Endodermal cell (in vitro differentiated cells): ENCODE measurements around the gene CCRL2. TPM values are rescaled to one million over a fixed set of nuclear protein-coding genes. Genes with fewer than 3 reads are reported as not detected.

Experiments used
- DNase-seq: peaks from one replicate; pipeline ENCODE4 v3.0.0-alpha.2; 2017
- H3K27ac ChIP-seq: 2 replicates; pipeline ENCODE4 v1.5.1; 2013; ENCODE audit warnings: mild to moderate bottlenecking, low read depth, low read length, moderate library complexity
- H3K27me3 ChIP-seq: 2 replicates; pipeline ENCODE4 v1.6.1; 2013; ENCODE audit warnings: mild to moderate bottlenecking, low read length, moderate library complexity; ENCODE audit not compliant: insufficient read depth, control insufficient read depth, poor library complexity, severe bottlenecking
- H3K36me3 ChIP-seq: 2 replicates; pipeline ENCODE4 v1.7.0; 2013; ENCODE audit warnings: mild to moderate bottlenecking, low read length, moderate library complexity; ENCODE audit not compliant: control insufficient read depth, insufficient read depth
- H3K4me1 ChIP-seq: one replicate; pipeline ENCODE4 v1.7.0; 2013; ENCODE audit warnings: low read length; ENCODE audit not compliant: control insufficient read depth, insufficient read depth
- H3K4me3 ChIP-seq: 2 replicates; pipeline ENCODE4 v1.5.1; 2013; ENCODE audit warnings: mild to moderate bottlenecking, low read length, moderate library complexity
- H3K9ac ChIP-seq: 2 replicates; pipeline ENCODE4 v1.6.1; 2013; ENCODE audit warnings: mild to moderate bottlenecking, low read length, moderate library complexity; ENCODE audit not compliant: poor library complexity, severe bottlenecking; ENCODE audit errors: extremely low read depth
- H3K9me3 ChIP-seq: 2 replicates; pipeline ENCODE4 v1.6.1; 2013; ENCODE audit warnings: mild to moderate bottlenecking, low read length, moderate library complexity; ENCODE audit not compliant: control insufficient read depth
- H3K27ac Mint-ChIP-seq: 2 replicates; pipeline ENCODE4 v1.8.0; 2020; ENCODE audit warnings: mixed read lengths
- H3K27me3 Mint-ChIP-seq: 2 replicates; pipeline ENCODE4 v1.8.0; 2021; ENCODE audit warnings: mild to moderate bottlenecking, mixed read lengths; ENCODE audit not compliant: insufficient read depth
- H3K36me3 Mint-ChIP-seq: 2 replicates; pipeline ENCODE4 v1.8.0; 2020; ENCODE audit warnings: low read depth, mixed read lengths
- H3K4me1 Mint-ChIP-seq: 2 replicates; pipeline ENCODE4 v1.8.0; 2020; ENCODE audit warnings: mixed read lengths
- H3K4me3 Mint-ChIP-seq: 2 replicates; pipeline ENCODE4 v1.8.0; 2020; ENCODE audit warnings: mild to moderate bottlenecking, moderate library complexity, mixed read lengths
- H3K9me3 Mint-ChIP-seq: 2 replicates; pipeline ENCODE4 v1.8.0; 2020; ENCODE audit warnings: mild to moderate bottlenecking, mixed read lengths
- WGBS, 2 experiments: methylation state at CpG; one replicate each; pipeline versions ENCODE4 v1.1.5 to v1.1.7; 2013; ENCODE audit warnings: missing lambda C conversion rate in 2 of 2, mixed read lengths in 1 of 2; ENCODE audit not compliant: insufficient coverage in 1 of 2, insufficient read length in 1 of 2; 5-methylcytosine and 5-hydroxymethylcytosine counted together
- total RNA-seq, 2 donors: library from RNA; stranded (reverse); fragmentation: NEBNext Ultra II Directional in 1 of 2; extraction: Animal tissue kit (Norgen Biotek cat#: 25700) in 1 of 2; gene quantifications; 2 replicates in 1 of 2; 3 replicates in 1 of 2; pipeline ENCODE4 v1.2.1, GENCODE V29; 2021
- TF ChIP-seq, protein P1 (sequence below): fragments of 200-600 bp; sonication (generic); conservative IDR thresholded peaks from 2 replicates; pipeline ENCODE4 v1.5.0; 2021; ENCODE audit warnings: antibody characterized with exemption, mild to moderate bottlenecking

The CCRL2 gene
- total RNA-seq, 2 donors from 2014 or later: not detected

DNA sequence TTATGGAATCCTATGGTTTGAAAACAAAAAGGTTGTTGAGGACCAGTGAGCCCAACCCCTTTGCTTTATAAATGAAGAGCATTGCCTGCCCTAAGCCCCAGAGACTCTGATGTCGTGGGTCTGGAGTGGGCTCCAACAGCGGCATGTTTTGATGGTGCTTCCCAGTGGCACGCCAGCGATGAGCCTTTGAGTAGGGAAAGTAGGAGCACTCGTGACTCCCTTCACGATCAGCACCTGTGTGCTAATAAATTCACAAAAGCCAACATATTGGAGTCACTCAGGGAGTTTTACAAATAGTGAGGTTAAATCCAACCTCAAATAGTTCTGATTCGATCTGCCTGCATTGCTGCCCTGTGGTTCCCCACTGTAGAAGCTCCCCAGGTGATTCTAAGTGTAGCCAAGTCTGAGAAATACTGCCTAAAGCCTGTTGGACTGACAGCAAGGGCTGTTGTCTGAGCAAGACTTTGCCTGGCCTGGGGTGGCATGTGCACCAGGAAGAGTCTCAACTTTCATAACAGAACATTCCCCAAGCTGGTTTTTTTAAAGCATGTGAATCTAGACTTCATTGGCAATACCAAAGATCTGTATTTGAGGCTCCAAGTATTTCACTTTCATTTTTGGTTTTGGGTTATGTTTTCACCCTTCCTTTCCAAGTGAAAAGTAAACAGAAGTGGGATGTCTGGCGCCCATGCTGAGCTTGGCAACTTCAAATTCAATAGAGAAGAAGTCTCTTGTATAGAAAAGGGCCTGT, 26.4 kb upstream of the CCRL2 start:
- Histone ChIP-seq H3K4me3 (no peak overlapping the region), H3K27ac (no peak overlapping the region), H3K27me3 (no peaks in the 10 kb centered on the region), H3K9me3 (no peaks in the 10 kb centered on the region), H3K4me1 (peaks cover 16% of the 10 kb centered on the region), H3K36me3 (no peaks in the 10 kb centered on the region), H3K9ac (no peak overlapping the region)
- DNase-seq: peak; percentile 66
- no peaks in the 10 kb centered on the region for H3K27me3 Mint-ChIP-seq
- H3K9me3 Mint-ChIP-seq: no peaks in the 10 kb centered on the region
- H3K4me3 Mint-ChIP-seq: no peak overlapping the region
- no peaks in the 10 kb centered on the region for H3K36me3 Mint-ChIP-seq
- WGBS, 2 experiments: 66 to 78% methylated on average over 4 to 8 of the region's 8 CpGs
- TF ChIP-seq, protein P1, sequence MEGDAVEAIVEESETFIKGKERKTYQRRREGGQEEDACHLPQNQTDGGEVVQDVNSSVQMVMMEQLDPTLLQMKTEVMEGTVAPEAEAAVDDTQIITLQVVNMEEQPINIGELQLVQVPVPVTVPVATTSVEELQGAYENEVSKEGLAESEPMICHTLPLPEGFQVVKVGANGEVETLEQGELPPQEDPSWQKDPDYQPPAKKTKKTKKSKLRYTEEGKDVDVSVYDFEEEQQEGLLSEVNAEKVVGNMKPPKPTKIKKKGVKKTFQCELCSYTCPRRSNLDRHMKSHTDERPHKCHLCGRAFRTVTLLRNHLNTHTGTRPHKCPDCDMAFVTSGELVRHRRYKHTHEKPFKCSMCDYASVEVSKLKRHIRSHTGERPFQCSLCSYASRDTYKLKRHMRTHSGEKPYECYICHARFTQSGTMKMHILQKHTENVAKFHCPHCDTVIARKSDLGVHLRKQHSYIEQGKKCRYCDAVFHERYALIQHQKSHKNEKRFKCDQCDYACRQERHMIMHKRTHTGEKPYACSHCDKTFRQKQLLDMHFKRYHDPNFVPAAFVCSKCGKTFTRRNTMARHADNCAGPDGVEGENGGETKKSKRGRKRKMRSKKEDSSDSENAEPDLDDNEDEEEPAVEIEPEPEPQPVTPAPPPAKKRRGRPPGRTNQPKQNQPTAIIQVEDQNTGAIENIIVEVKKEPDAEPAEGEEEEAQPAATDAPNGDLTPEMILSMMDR: no peak
- H3K27ac Mint-ChIP-seq: no peak overlapping the region
- H3K4me1 Mint-ChIP-seq: peaks cover 32% of the 10 kb centered on the region

DNA sequence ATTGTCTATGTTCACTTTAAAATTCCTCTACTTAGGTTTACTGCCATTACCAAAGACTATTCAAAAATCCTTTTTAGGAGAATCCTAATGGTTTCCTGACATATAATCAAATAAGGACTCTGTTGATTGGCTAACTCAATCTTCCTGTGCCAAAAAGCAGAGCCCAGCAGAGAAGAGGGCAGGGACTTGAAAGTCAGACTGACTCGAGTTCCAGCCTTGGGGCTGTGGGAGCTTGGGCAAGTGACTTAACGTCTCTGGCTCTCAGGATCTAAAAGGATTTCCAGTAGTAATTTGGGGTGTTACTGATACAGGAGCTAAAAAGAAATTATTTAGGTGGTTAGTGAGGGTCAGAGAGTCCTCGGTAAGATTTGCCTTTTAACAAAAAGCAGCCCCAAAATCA, 25.4 kb upstream of the CCRL2 start:
- H3K4me1 Mint-ChIP-seq: peaks cover 30% of the 10 kb centered on the region

DNA sequence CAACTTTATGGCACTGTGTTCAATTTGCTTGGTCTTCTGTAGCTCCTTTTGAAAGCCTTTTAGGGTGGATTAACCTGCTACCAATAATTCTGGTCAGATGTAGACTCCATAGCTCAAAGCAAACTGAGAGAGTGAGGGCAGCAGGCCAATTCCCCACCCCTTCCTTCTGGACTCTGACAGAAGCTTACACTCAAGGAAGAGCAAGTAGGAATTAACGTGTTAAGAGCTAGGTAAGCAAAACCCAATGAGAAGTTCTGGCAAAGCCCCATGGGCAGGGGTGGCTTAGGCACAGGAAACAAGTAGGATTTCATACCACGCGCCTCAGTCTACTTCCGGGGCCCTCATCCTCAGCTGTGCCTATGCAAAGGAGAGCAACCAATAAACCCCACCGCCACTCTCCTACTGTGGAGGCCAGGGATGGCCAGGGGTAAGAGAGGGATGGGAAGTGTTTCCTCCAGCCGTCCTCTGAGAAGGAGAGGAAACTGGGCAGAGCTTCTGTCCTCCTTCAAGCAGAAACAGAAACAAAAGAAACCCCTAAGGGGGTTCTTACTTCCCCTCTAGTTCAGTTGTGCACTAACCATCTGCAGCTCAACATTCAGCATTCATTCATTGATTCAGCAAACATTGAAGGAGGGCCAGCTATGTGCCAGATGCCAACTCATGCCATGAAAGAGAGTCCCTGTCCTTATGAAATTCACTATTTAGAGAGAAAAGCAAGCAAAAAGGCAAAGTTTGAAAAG, 23.7 kb upstream of the CCRL2 start:
- TF ChIP-seq, protein P1: no peak
- no peak overlapping the region for H3K27ac ChIP-seq
- peaks cover 30% of the 10 kb centered on the region for H3K4me1 Mint-ChIP-seq
- H3K27me3 Mint-ChIP-seq: no peaks in the 10 kb centered on the region
- no peaks in the 10 kb centered on the region for H3K27me3 ChIP-seq
- H3K4me3 Mint-ChIP-seq: no peak overlapping the region
- H3K9me3 Mint-ChIP-seq: no peaks in the 10 kb centered on the region
- DNase-seq: peak; percentile 22
- no peaks in the 10 kb centered on the region for H3K36me3 Mint-ChIP-seq
- H3K36me3 ChIP-seq: no peaks in the 10 kb centered on the region
- H3K9me3 ChIP-seq: peaks cover 13% of the 10 kb centered on the region
- H3K4me1 ChIP-seq: peaks cover 16% of the 10 kb centered on the region
- no peak overlapping the region for H3K27ac Mint-ChIP-seq
- no peak overlapping the region for H3K4me3 ChIP-seq
- H3K9ac ChIP-seq: no peak overlapping the region
- 95 to 99% methylated on average over 4 to 6 of the region's 6 CpGs for WGBS, 2 experiments

More for the DNA sequence above, 25.4 kb upstream of the CCRL2 start:
- no peaks in the 10 kb centered on the region for H3K27me3 Mint-ChIP-seq
- no peak overlapping the region for H3K27ac ChIP-seq
- H3K9ac ChIP-seq: no peak overlapping the region
- peaks cover 16% of the 10 kb centered on the region for H3K4me1 ChIP-seq
- H3K4me3 Mint-ChIP-seq: no peak overlapping the region
- H3K4me3 ChIP-seq: no peak overlapping the region
- H3K36me3 Mint-ChIP-seq: no peaks in the 10 kb centered on the region
- no peaks in the 10 kb centered on the region for H3K9me3 ChIP-seq
- no peaks in the 10 kb centered on the region for H3K9me3 Mint-ChIP-seq
- DNase-seq: peak; percentile 47
- TF ChIP-seq, protein P1: no peak
- no peaks in the 10 kb centered on the region for H3K36me3 ChIP-seq
- no peaks in the 10 kb centered on the region for H3K27me3 ChIP-seq
- no peak overlapping the region for H3K27ac Mint-ChIP-seq
- WGBS, 2 experiments: 75 to 84% methylated on average over 2 to 3 of the region's 3 CpGs
